SK-N-SH (cell line): ENCODE data around the gene RADIL. TPM values are rescaled to one million over a fixed set of nuclear protein-coding genes. Genes with fewer than 3 reads are reported as not detected.

Experiments used
- CTCF ChIA-PET: fragments of 300-600, 350-600 bp; formaldehyde crosslinking; extraction: SDS; loops from one replicate; lab custom pipeline; 2021; lab: Yijun Ruan, JAX
- POLR2A ChIA-PET: fragments of 350-600 bp; sonication (Branson Sonifier 250); formaldehyde crosslinking; extraction: SDS; loops from one replicate; lab custom pipeline; 2020; ENCODE audit warnings: antibody characterized with exemption, inconsistent platforms; lab: Yijun Ruan, JAX
- DNase-seq: peaks from one replicate; pipeline ENCODE4 v3.0.0; 2012
- H2AFZ ChIP-seq: fragments of 200-600 bp; sonication (generic); 2 replicates; pipeline ENCODE4 v1.8.1; 2016; ENCODE audit warnings: antibody characterized with exemption, mild to moderate bottlenecking, low read depth
- H3F3A ChIP-seq: fragments of 200-600 bp; sonication (generic); replicated peaks from 2 replicates; pipeline ENCODE3; 2016; ENCODE audit warnings: antibody characterized with exemption, mild to moderate bottlenecking; ENCODE audit not compliant: insufficient read depth
- H3K27ac ChIP-seq, 2 experiments: fragments of 200-500 bp in 1 of 2; fragments of 200-600 bp in 1 of 2; sonication (Bioruptor generic) in 1 of 2; sonication (generic), shearing (Covaris generic) in 1 of 2; 2 replicates each; pipeline versions ENCODE4 v1.5.1 to v1.6.1; 2014 to 2016; ENCODE audit warnings: low read depth in 2 of 2, inconsistent platforms in 1 of 2, low read length in 1 of 2, mild to moderate bottlenecking in 1 of 2, mixed read lengths in 1 of 2
- H3K27me3 ChIP-seq: fragments of 200-600 bp; sonication (generic), shearing (Covaris generic); 2 replicates; pipeline ENCODE4 v1.6.1; 2016; ENCODE audit warnings: mixed run types; ENCODE audit not compliant: insufficient read depth
- H3K36me3 ChIP-seq, 2 experiments: fragments of 200-500 bp in 1 of 2; fragments of 200-600 bp in 1 of 2; sonication (Bioruptor generic) in 1 of 2; sonication (generic) in 1 of 2; replicated peaks in 1 of 2; 2 replicates each; pipeline versions ENCODE3 to v1.5.1; 2014 to 2016; ENCODE audit warnings: low read length in 1 of 2, mild to moderate bottlenecking in 1 of 2; ENCODE audit not compliant: insufficient read depth in 2 of 2, control insufficient read depth in 1 of 2
- H3K4me1 ChIP-seq, 2 experiments: fragments of 200-500 bp in 1 of 2; fragments of 200-600 bp in 1 of 2; sonication (Bioruptor generic) in 1 of 2; sonication (generic), shearing (Covaris generic) in 1 of 2; 2 replicates each; pipeline versions ENCODE4 v1.5.1 to v1.6.1; 2014 to 2016; ENCODE audit warnings: low read depth in 1 of 2, low read length in 1 of 2, mixed run types in 1 of 2; ENCODE audit not compliant: insufficient read depth in 2 of 2, control insufficient read depth in 1 of 2
- H3K4me2 ChIP-seq: fragments of 200-600 bp; sonication (generic), shearing (Covaris generic); 2 replicates; pipeline ENCODE4 v1.6.1; 2017; ENCODE audit warnings: mixed run types
- H3K4me3 ChIP-seq, 2 experiments: fragments of 200-500 bp in 1 of 2; fragments of 200-600 bp in 1 of 2; sonication (Bioruptor generic) in 1 of 2; sonication (generic), shearing (Covaris generic) in 1 of 2; 2 replicates each; pipeline versions ENCODE4 v1.5.1 to v1.8.1; 2014 to 2016; ENCODE audit warnings: low read depth in 2 of 2, inconsistent platforms in 1 of 2, low read length in 1 of 2, mild to moderate bottlenecking in 1 of 2, mixed read lengths in 1 of 2, moderate library complexity in 1 of 2
- H3K79me2 ChIP-seq: fragments of 200-600 bp; sonication (generic); 2 replicates; pipeline ENCODE4 v1.8.1; 2017; ENCODE audit warnings: mild to moderate bottlenecking; ENCODE audit not compliant: insufficient read depth
- H3K9ac ChIP-seq: fragments of 200-600 bp; sonication (generic); 2 replicates; pipeline ENCODE4 v1.6.1; 2017; ENCODE audit warnings: mixed run types
- H3K9me2 ChIP-seq: fragments of 200-600 bp; sonication (generic); 2 replicates; pipeline ENCODE4 v1.6.1; 2017; ENCODE audit warnings: mixed run types
- H3K9me3 ChIP-seq: fragments of 200-600 bp; sonication (generic); 2 replicates; pipeline ENCODE4 v1.6.1; 2017; ENCODE audit warnings: mixed run types, mild to moderate bottlenecking, moderate library complexity
- H4K20me1 ChIP-seq: fragments of 200-600 bp; sonication (generic); 2 replicates; pipeline ENCODE4 v1.6.1; 2017; ENCODE audit warnings: mild to moderate bottlenecking, mixed run types; ENCODE audit not compliant: insufficient read depth
- EZH2phosphoT487 ChIP-seq: fragments of 200-600 bp; sonication (generic); IDR thresholded peaks from 2 replicates; pipeline ENCODE4 v1.6.1; 2017; ENCODE audit warnings: low read depth, mixed run types, mild to moderate bottlenecking, antibody characterized with exemption, moderate library complexity, borderline replicate concordance
- FOSL2 ChIP-seq: IDR thresholded peaks from 2 replicates; pipeline ENCODE4 v1.4.0; 2012; ENCODE audit warnings: low read depth, mild to moderate bottlenecking, moderate library complexity, borderline replicate concordance
- FOXM1 ChIP-seq: IDR thresholded peaks from 2 replicates; pipeline ENCODE4 v1.4.0; 2012; ENCODE audit warnings: low read depth, mild to moderate bottlenecking
- GABPA ChIP-seq: IDR thresholded peaks from 2 replicates; pipeline ENCODE4 v1.4.0; 2012; ENCODE audit warnings: low read depth, mild to moderate bottlenecking
- MAX ChIP-seq: IDR thresholded peaks from 2 replicates; pipeline ENCODE4 v1.4.0; 2012; ENCODE audit warnings: low read depth
- PBX3 ChIP-seq: IDR thresholded peaks from 2 replicates; pipeline ENCODE4; 2012
- POLR2AphosphoS5 ChIP-seq: IDR thresholded peaks from 2 replicates; pipeline ENCODE4 v1.6.1; 2012; ENCODE audit warnings: low read depth, low read length
- RAD21 ChIP-seq: IDR thresholded peaks from 2 replicates; pipeline ENCODE4 v1.6.1; 2012; ENCODE audit warnings: mild to moderate bottlenecking, low read length
- RCOR1 ChIP-seq: fragments of 150-350 bp; IDR thresholded peaks from 2 replicates; pipeline ENCODE4 v1.6.1; 2017; ENCODE audit warnings: antibody characterized with exemption, low read length
- RXRA ChIP-seq: IDR thresholded peaks from 2 replicates; pipeline ENCODE4 v1.4.0; 2012; ENCODE audit warnings: low read depth, mild to moderate bottlenecking, borderline replicate concordance
- SIN3A ChIP-seq: IDR thresholded peaks from 2 replicates; pipeline ENCODE4 v1.6.1; 2012; ENCODE audit warnings: low read depth, mild to moderate bottlenecking, low read length, moderate library complexity, borderline replicate concordance
- TAF1 ChIP-seq: IDR thresholded peaks from 2 replicates; pipeline ENCODE4 v1.6.1; 2012; ENCODE audit warnings: low read depth, mild to moderate bottlenecking, low read length, moderate library complexity, borderline replicate concordance
- ZBTB33 ChIP-seq: IDR thresholded peaks from 2 replicates; pipeline ENCODE4 v1.4.0; 2012; ENCODE audit warnings: low read depth, borderline replicate concordance
- WGBS: methylation state at CpG from one replicate; pipeline ENCODE4 v1.1.6; 2017; ENCODE audit warnings: low lambda C conversion rate; 5-methylcytosine and 5-hydroxymethylcytosine counted together
- polyA plus RNA-seq, 3 experiments: library from polyadenylated mRNA; depleted of rRNA; stranded (reverse); fragments of >200 nt; gene quantifications; 2 replicates each; pipeline ENCODE4 v1.2.3, GENCODE V29; 2012

RADIL gene
- polyA plus RNA-seq, 1 of the 3 experiments (the other 2 are of a cell fraction) = 4.3 TPM

GRCh38 chr7:4783762-4784351, 99.7 kb downstream of the RADIL start:
- peaks cover 22% of the 10 kb centered on the region for H3K79me2 ChIP-seq
- no peak overlapping the region for H2AFZ ChIP-seq
- peaks cover 23% of the 10 kb centered on the region; the same call in 1 of the 2 replicates for H4K20me1 ChIP-seq
- H3K9me3 ChIP-seq = no peaks in the 10 kb centered on the region
- no peak for DNase-seq
- no peak overlapping the region for H3K9ac ChIP-seq
- no peak overlapping the region for H3K27ac ChIP-seq
- no peak overlapping the region for H3K4me2 ChIP-seq
- WGBS = 94% methylated on average over 25 of the region's 40 CpGs
- H3K9me2 ChIP-seq = no peaks in the 10 kb centered on the region
- no peaks in the 10 kb centered on the region for H3K27me3 ChIP-seq
- no peaks in the 10 kb centered on the region for H3F3A ChIP-seq
- peaks cover 16 to 74% of the 10 kb centered on the region in 2 experiments for H3K36me3 ChIP-seq
- TF ChIP-seq FOSL2 = no peak
- TF ChIP-seq POLR2AphosphoS5 = no peak
- no peaks in the 10 kb centered on the region for H3K4me1 ChIP-seq
- ChIA-PET CTCF (interaction anchor here (0.6 to 9.2 kb wide), 2 partner anchors 15 to 65 kb away, joined by 3 to 63 read pairs; no protein-coding TSS in a partner anchor), POLR2A (interaction anchor here (2.8 kb wide), 1 partner anchor 8 kb away, joined by 9 read pairs; the partner anchor contains the start of gene AP5Z1)
- no peak overlapping the region for H3K4me3 ChIP-seq

GRCh38 chr7:4783292-4783652, 100.2 kb downstream of the RADIL start:
- H3K4me2 ChIP-seq = no peak overlapping the region
- H3K9me2 ChIP-seq = no peaks in the 10 kb centered on the region
- TF ChIP-seq PBX3 = no peak
- no peak for TF ChIP-seq FOSL2
- no peak for TF ChIP-seq GABPA
- no peak for TF ChIP-seq EZH2phosphoT487
- TF ChIP-seq ZBTB33 = no peak
- no peak for TF ChIP-seq RAD21
- no peak for TF ChIP-seq RCOR1
- no peak for TF ChIP-seq SIN3A
- no peak for TF ChIP-seq RXRA
- TF ChIP-seq FOXM1 = no peak
- no peak for TF ChIP-seq MAX
- TF ChIP-seq TAF1 = no peak
- H3K4me1 ChIP-seq = no peaks in the 10 kb centered on the region
- WGBS = 94% methylated on average over 15 of the region's 16 CpGs
- POLR2A ChIA-PET = interaction anchor here (2.8 kb wide), 1 partner anchor 8 kb away, joined by 9 read pairs; the partner anchor contains the start of gene AP5Z1
- no peak overlapping the region for H3K27ac ChIP-seq
- H2AFZ ChIP-seq = no peak overlapping the region
- CTCF ChIA-PET = interaction anchor here (9.2 kb wide), 1 partner anchor 15 kb away, joined by 63 read pairs; no protein-coding TSS in a partner anchor
- H3K36me3 ChIP-seq = peaks cover 16 to 68% of the 10 kb centered on the region in 2 experiments
- no peaks in the 10 kb centered on the region for H3F3A ChIP-seq
- H3K27me3 ChIP-seq = no peaks in the 10 kb centered on the region
- peaks cover 26% of the 10 kb centered on the region for H3K79me2 ChIP-seq
- peaks cover 25% of the 10 kb centered on the region for H4K20me1 ChIP-seq
- no peak overlapping the region for H3K4me3 ChIP-seq
- H3K9me3 ChIP-seq = no peaks in the 10 kb centered on the region
- no peak overlapping the region for H3K9ac ChIP-seq
- no peak for DNase-seq
